ENCODE data around the gene GLDC.
"Not testable (repeated sequence)": the region's sequence is repeated elsewhere in the genome, so short reads cannot be mapped to it uniquely, and the experiment has no call there.

Gene GLDC

GRCh38 chr9:6645355-6646292, at the start of gene GLDC:
GLDC (minus strand) TSS chr9:6645729; CDS start chr9:6645499, 230 bp downstream.
- peak; percentile 80 for DNase-seq

- DNase-seq = no peak
These were observed 47.4 kb upstream of the GLDC start for GRCh38 chr9:6692881-6693361.

GRCh38 chr9:6692433-6692832, 46.9 kb upstream of the GLDC start:
- no peak for DNase-seq

GRCh38 chr9:6690675-6691070, 45.1 kb upstream of the GLDC start:
- DNase-seq = not testable (repeated sequence)

- DNase-seq = no peak
These were observed 44.6 kb upstream of the GLDC start for GRCh38 chr9:6689893-6690674.

GRCh38 chr9:6687180-6687579, 41.7 kb upstream of the GLDC start:
- DNase-seq = no peak

GRCh38 chr9:6686396-6686795, 40.9 kb upstream of the GLDC start:
- no peak for DNase-seq

GRCh38 chr9:6681957-6682501, 36.5 kb upstream of the GLDC start:
- DNase-seq = no peak

- DNase-seq = peak; percentile 98
These were observed 35.8 kb upstream of the GLDC start for GRCh38 chr9:6681147-6681956.

- DNase-seq = no peak
These were observed 35.2 kb upstream of the GLDC start for GRCh38 chr9:6680797-6681146.

GRCh38 chr9:6677803-6678202, 32.3 kb upstream of the GLDC start:
- DNase-seq = no peak

- no peak for DNase-seq
These were observed 30.9 kb upstream of the GLDC start for GRCh38 chr9:6676254-6676921.

GRCh38 chr9:6675268-6675667, 29.7 kb upstream of the GLDC start:
- no peak for DNase-seq

- no peak for DNase-seq
These were observed 27.9 kb upstream of the GLDC start for GRCh38 chr9:6673326-6674025.

- DNase-seq = no peak
These were observed 26.6 kb upstream of the GLDC start for GRCh38 chr9:6672118-6672517.

- DNase-seq = no peak
These were observed 25.9 kb upstream of the GLDC start for GRCh38 chr9:6671416-6671815.

GRCh38 chr9:6669881-6670280, 24.4 kb upstream of the GLDC start:
- no peak for DNase-seq

GRCh38 chr9:6667633-6668280, 22.2 kb upstream of the GLDC start:
- peak; percentile 36 for DNase-seq

GRCh38 chr9:6667080-6667479, 21.6 kb upstream of the GLDC start:
- no peak for DNase-seq

GRCh38 chr9:6665628-6666027, 20.1 kb upstream of the GLDC start:
- DNase-seq = no peak

GRCh38 chr9:6664204-6664680, 18.7 kb upstream of the GLDC start:
- DNase-seq = no peak

All from NCI-H1092 (cell line).